Subcutaneous adipose tissue (tissue), 4 donors: ENCODE measurements around the gene MRAP. TPM values are rescaled to one million over a fixed set of nuclear protein-coding genes. Genes with fewer than 3 reads are reported as not detected.

Experiments
- total RNA-seq, 4 donors: library from RNA; depleted of rRNA; stranded (reverse); fragments of >200 nt; gene quantifications; one replicate each; pipeline ENCODE4 v1.1.0, GENCODE V29; 2016
- TF ChIP-seq, protein P1 (sequence below): fragments of 450-650 bp; IDR thresholded peaks from one replicate; pipeline ENCODE4 v1.5.1; 2016; ENCODE audit warnings: low read depth, mild to moderate bottlenecking, control low read depth, antibody characterized with exemption, moderate library complexity

The MRAP gene
- total RNA-seq, 4 donors from 2014 or later: 22.4 to 65.2 (median 33.6) TPM

GRCh38 chr21:32279377-32279680 lies 19.3 kb upstream of the MRAP start:
- TF ChIP-seq, protein P1, sequence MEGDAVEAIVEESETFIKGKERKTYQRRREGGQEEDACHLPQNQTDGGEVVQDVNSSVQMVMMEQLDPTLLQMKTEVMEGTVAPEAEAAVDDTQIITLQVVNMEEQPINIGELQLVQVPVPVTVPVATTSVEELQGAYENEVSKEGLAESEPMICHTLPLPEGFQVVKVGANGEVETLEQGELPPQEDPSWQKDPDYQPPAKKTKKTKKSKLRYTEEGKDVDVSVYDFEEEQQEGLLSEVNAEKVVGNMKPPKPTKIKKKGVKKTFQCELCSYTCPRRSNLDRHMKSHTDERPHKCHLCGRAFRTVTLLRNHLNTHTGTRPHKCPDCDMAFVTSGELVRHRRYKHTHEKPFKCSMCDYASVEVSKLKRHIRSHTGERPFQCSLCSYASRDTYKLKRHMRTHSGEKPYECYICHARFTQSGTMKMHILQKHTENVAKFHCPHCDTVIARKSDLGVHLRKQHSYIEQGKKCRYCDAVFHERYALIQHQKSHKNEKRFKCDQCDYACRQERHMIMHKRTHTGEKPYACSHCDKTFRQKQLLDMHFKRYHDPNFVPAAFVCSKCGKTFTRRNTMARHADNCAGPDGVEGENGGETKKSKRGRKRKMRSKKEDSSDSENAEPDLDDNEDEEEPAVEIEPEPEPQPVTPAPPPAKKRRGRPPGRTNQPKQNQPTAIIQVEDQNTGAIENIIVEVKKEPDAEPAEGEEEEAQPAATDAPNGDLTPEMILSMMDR: no peak

GRCh38 chr21:32281531-32281930 lies 17.1 kb upstream of the MRAP start:
- TF ChIP-seq, protein P1: no peak

- TF ChIP-seq, protein P1: no peak
Measured at GRCh38 chr21:32282992-32283391, 15.7 kb upstream of the MRAP start.

- TF ChIP-seq, protein P1: no peak
Measured at GRCh38 chr21:32285476-32285875, 13.2 kb upstream of the MRAP start.

- TF ChIP-seq, protein P1: no peak
Measured at GRCh38 chr21:32297449-32297848, 1.2 kb upstream of the MRAP start.

- TF ChIP-seq, protein P1: no peak
Measured at GRCh38 chr21:32298148-32298559, 501 bp upstream of the MRAP start.

DNA sequence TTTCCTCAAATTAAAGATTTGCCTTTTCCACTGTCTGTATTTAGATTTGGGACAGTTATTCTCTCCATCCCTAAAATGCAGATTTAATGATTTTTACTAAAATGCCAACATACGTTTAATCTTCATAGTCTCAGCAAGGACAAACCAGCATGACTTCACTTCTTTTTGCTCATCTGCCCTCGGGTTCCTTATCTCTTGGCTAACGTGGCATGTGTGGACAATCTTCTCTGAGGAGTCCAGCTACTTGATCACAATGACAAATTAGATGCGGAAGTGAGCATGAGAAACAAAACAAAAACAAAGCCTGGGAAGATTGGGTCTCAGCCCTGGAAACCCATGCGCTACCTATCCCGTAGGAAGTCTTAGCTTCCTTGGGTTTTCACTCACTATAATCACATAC lies 1.0 kb downstream of the MRAP start:
- TF ChIP-seq, protein P1: no peak
